Breast epithelium (tissue), 4 donors: Measurements from ENCODE around the gene PSMD3. TPM values are rescaled to one million over a fixed set of nuclear protein-coding genes. Genes with fewer than 3 reads are reported as not detected.

Experiments
- DNase-seq, 2 donors: peaks; one replicate each; pipeline ENCODE4 v3.0.0-alpha.2; 2019; ENCODE audit warnings: low spot score in 2 of 2
- H3K27ac ChIP-seq, 2 donors: fragments of 200-600 bp; sonication (generic) in 1 of 2; one replicate each; pipeline ENCODE4 v1.5.1; 2016 to 2019; ENCODE audit warnings: mild to moderate bottlenecking in 1 of 2
- H3K27me3 ChIP-seq, 2 donors: fragments of 200-600 bp; sonication (generic) in 1 of 2; one replicate each; pipeline versions ENCODE4 v1.5.1 to v1.6.0; 2017 to 2019; ENCODE audit warnings: control low read depth in 1 of 2, mild to moderate bottlenecking in 1 of 2
- H3K36me3 ChIP-seq: fragments of 200-600 bp; one replicate; pipeline ENCODE4 v1.5.1; 2019
- H3K4me1 ChIP-seq, 2 donors: fragments of 200-600 bp; sonication (generic); one replicate each; pipeline ENCODE4 v1.5.1; 2016 to 2019; ENCODE audit warnings: control low read depth in 1 of 2
- H3K4me3 ChIP-seq, 3 donors: fragments of 200-600 bp; sonication (generic); 1 replicate in 2 of 3; 2 replicates in 1 of 3; pipeline ENCODE4 v1.5.1; 2016 to 2019; ENCODE audit warnings: mild to moderate bottlenecking in 3 of 3, moderate library complexity in 2 of 3
- H3K9me3 ChIP-seq, 2 donors: fragments of 200-600 bp; sonication (generic) in 1 of 2; one replicate each; pipeline ENCODE4 v1.5.1; 2016 to 2019; ENCODE audit warnings: control low read depth in 1 of 2
- CTCF ChIP-seq, 3 donors: fragments of 450-650 bp; IDR thresholded peaks; one replicate each; pipeline ENCODE4 v1.5.1; 2016 to 2017; ENCODE audit warnings: antibody characterized with exemption in 3 of 3, mild to moderate bottlenecking in 3 of 3, moderate library complexity in 3 of 3
- POLR2A ChIP-seq: fragments of 450-650 bp; IDR thresholded peaks from one replicate; pipeline ENCODE4 v1.6.1; 2016; ENCODE audit warnings: antibody characterized with exemption, mild to moderate bottlenecking, moderate library complexity
- POLR2AphosphoS5 ChIP-seq, 3 donors: sonication (generic); formaldehyde crosslinking; IDR thresholded peaks; one replicate each; pipeline ENCODE4 v1.6.1; 2017; ENCODE audit warnings: antibody characterized with exemption in 3 of 3
- intact Hi-C: fragments of 100-400 bp; cut with DNase I; formaldehyde crosslinking; loops from one replicate; pipeline ENCODE4 v1.15.1; 2023; ENCODE audit warnings: low total_unique reads
- total RNA-seq, 3 donors: library from RNA; depleted of rRNA; stranded (reverse); fragments of >200 nt; gene quantifications; one replicate each; pipeline ENCODE4 v1.1.0, GENCODE V29; 2016

The PSMD3 gene
- total RNA-seq, 3 donors from 2014 or later: 79.4 to 83.0 (median 81.0) TPM

GRCh38 chr17:39975801-39976200, 4.8 kb upstream of the PSMD3 start:
- no peak for DNase-seq
- TF ChIP-seq POLR2AphosphoS5 (IDR thresholded peaks at IDR 0.05) (no peak), CTCF (IDR thresholded peaks at IDR 0.05) (no peak), POLR2A (no peak)
- Histone ChIP-seq H3K27ac (no peak overlapping the region), H3K4me3 (no peak overlapping the region), H3K4me1 (peaks cover 0 to 5% of the 10 kb centered on the region in 2 donors), H3K9me3 (no peaks in the 10 kb centered on the region), H3K36me3 (no peaks in the 10 kb centered on the region), H3K27me3 (no peaks in the 10 kb centered on the region)
- intact Hi-C loops: no loop called here

GRCh38 chr17:39979016-39979670, 1.5 kb upstream of the PSMD3 start:
- intact Hi-C loops: no loop called here
- no peaks in the 10 kb centered on the region for H3K9me3 ChIP-seq
- no peak for DNase-seq
- H3K4me3 ChIP-seq: no peak overlapping the region
- no peaks in the 10 kb centered on the region for H3K27me3 ChIP-seq
- H3K27ac ChIP-seq: peak overlapping the region in 1 of 2 donors; percentile 92
- TF ChIP-seq POLR2AphosphoS5 (IDR thresholded peaks at IDR 0.05) (no peak), POLR2A (no peak), CTCF (IDR thresholded peaks at IDR 0.05) (no peak)
- H3K36me3 ChIP-seq: peaks cover under 1% of the 10 kb centered on the region
- H3K4me1 ChIP-seq: peaks cover 0 to 18% of the 10 kb centered on the region in 2 donors

GRCh38 chr17:39979893-39980350, 685 bp upstream of the PSMD3 start:
- no peaks in the 10 kb centered on the region for H3K9me3 ChIP-seq
- H3K4me3 ChIP-seq: peak overlapping the region; percentile 98 to 99 (median 98)
- H3K27ac ChIP-seq: peak overlapping the region; percentile 92 to 96
- no peaks in the 10 kb centered on the region for H3K27me3 ChIP-seq
- intact Hi-C loops: no loop called here
- H3K36me3 ChIP-seq: peaks cover 5% of the 10 kb centered on the region
- peaks cover 0 to 18% of the 10 kb centered on the region in 2 donors for H3K4me1 ChIP-seq
- DNase-seq: no peak
- TF ChIP-seq POLR2AphosphoS5 (IDR thresholded peaks at IDR 0.05) (no peak), CTCF (IDR thresholded peaks at IDR 0.05) (no peak), POLR2A (no peak)

- Histone ChIP-seq H3K9me3 (no peaks in the 10 kb centered on the region), H3K27me3 (no peaks in the 10 kb centered on the region), H3K4me3 (peak overlapping the region; percentile 98 to 99 (median 98)), H3K4me1 (peaks cover 0 to 18% of the 10 kb centered on the region in 2 donors), H3K36me3 (peaks cover 5% of the 10 kb centered on the region), H3K27ac (peak overlapping the region; percentile 92 to 96)
- TF ChIP-seq POLR2AphosphoS5 (IDR thresholded peaks at IDR 0.05) (no peak), CTCF (IDR thresholded peaks at IDR 0.05) (no peak), POLR2A (no peak)
- no peak for DNase-seq
- intact Hi-C loops: no loop called here
Observed at GRCh38 chr17:39981207-39981741, 667 bp downstream of the PSMD3 start.

GRCh38 chr17:39981766-39982375, 1.3 kb downstream of the PSMD3 start:
- H3K27ac ChIP-seq: peak overlapping the region; percentile 92 to 96
- intact Hi-C loops: no loop called here

More at GRCh38 chr17:39981766-39982375, 1.3 kb downstream of the PSMD3 start:
- TF ChIP-seq CTCF (IDR thresholded peaks at IDR 0.05): no peak
- no peak for TF ChIP-seq POLR2AphosphoS5 (IDR thresholded peaks at IDR 0.05)
- TF ChIP-seq POLR2A: no peak
- DNase-seq: no peak
- Histone ChIP-seq H3K4me1 (peaks cover 0 to 18% of the 10 kb centered on the region in 2 donors), H3K36me3 (peaks cover 5% of the 10 kb centered on the region), H3K27me3 (no peaks in the 10 kb centered on the region), H3K4me3 (peak overlapping the region; percentile 98 to 99 (median 98)), H3K9me3 (no peaks in the 10 kb centered on the region)
